Measurements from ENCODE around the gene GPHB5.

DNA sequence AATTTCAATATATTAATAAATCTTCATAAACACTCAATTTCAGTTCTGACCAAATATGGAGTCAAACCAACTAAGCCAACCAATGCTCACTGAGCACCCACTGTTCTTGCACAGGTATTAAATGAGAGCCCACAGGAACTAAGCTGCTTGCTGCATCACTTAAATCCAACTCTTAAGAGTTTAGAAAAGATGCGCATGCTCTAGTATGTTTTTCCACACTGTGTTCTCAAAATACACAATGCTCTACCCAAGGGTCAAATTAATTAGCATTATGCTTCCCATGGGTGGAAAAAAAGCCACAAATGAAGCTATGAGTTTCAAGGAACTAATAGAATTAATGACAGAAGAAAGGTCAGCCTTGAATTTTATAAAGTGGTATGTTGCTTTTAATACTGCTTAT, 3.7 kb upstream of the GPHB5 start:
- TF ChIP-seq CTCF (IDR thresholded peaks at IDR 0.05; ENCODE audit: low read depth, low read length) (no peak), EZH2phosphoT487 (IDR thresholded peaks at IDR 0.05; ENCODE audit: low read depth) (no peak)

Measured in OCI-LY3 (cell line).